ENCODE measurements around the gene CUX1.

- TF ChIP-seq POLR2A (IDR thresholded peaks at IDR 0.05; ENCODE audit: low read depth, low read length): no peak
- TF ChIP-seq SPI1 (IDR thresholded peaks at IDR 0.05; ENCODE audit: low read depth, low read length): no peak
Observed at GRCh38 chr7:102319671-102320070, 502.2 kb downstream of the CUX1 start.

Data from GM12891 (cell line).